Stimulated activated CD4-positive, alpha-beta T cell treated with anti-CD3 and anti-CD28 coated beads, Interleukin-4, amount 100 ng/mL, for 1 hour (primary cell): ENCODE measurements around the gene POLK.
"Not testable (repeated sequence)": the region's sequence is repeated elsewhere in the genome, so short reads cannot be mapped to it uniquely, and the experiment has no call there.

Source experiments
- DNase-seq: peaks from one replicate; pipeline ENCODE4 v3.0.0-alpha.2; 2020

Gene POLK

GRCh38 chr5:75511435-75512382 lies at the start of gene POLK, which contains the start of gene CERT1:
Gene POLK, plus strand, starts transcription at chr5:75511891.
Gene CERT1, minus strand, starts transcription at chr5:75511629. Its CDS starts 422 bp downstream, at chr5:75511207.
- DNase-seq: peak; percentile 92

GRCh38 chr5:75463726-75464125 lies 48.0 kb upstream of the POLK start:
- DNase-seq: no peak

GRCh38 chr5:75465480-75465879 lies 46.2 kb upstream of the POLK start:
- no peak for DNase-seq

- no peak for DNase-seq
These were observed 45.5 kb upstream of the POLK start for GRCh38 chr5:75466006-75466716.

GRCh38 chr5:75468593-75468992 lies 43.1 kb upstream of the POLK start:
- no peak for DNase-seq

GRCh38 chr5:75469017-75469416 lies 42.7 kb upstream of the POLK start:
- no peak for DNase-seq

- DNase-seq: no peak
These were observed 40.5 kb upstream of the POLK start for GRCh38 chr5:75471193-75471592.

GRCh38 chr5:75472973-75473372 lies 38.7 kb upstream of the POLK start:
- DNase-seq: no peak

GRCh38 chr5:75473463-75473862 lies 38.2 kb upstream of the POLK start:
- no peak for DNase-seq

- DNase-seq: no peak
These were observed 36.3 kb upstream of the POLK start for GRCh38 chr5:75475364-75475763.

GRCh38 chr5:75481024-75481423 lies 30.7 kb upstream of the POLK start:
- no peak for DNase-seq

- DNase-seq: no peak
These were observed 29.2 kb upstream of the POLK start for GRCh38 chr5:75482482-75482881.

- no peak for DNase-seq
These were observed 27.1 kb upstream of the POLK start for GRCh38 chr5:75484605-75485004.

- DNase-seq: not testable (repeated sequence)
These were observed 21.8 kb upstream of the POLK start for GRCh38 chr5:75489847-75490246.

- no peak for DNase-seq
These were observed 20.1 kb upstream of the POLK start for GRCh38 chr5:75491621-75492020.

GRCh38 chr5:75496026-75496425 lies 15.7 kb upstream of the POLK start:
- DNase-seq: no peak

- DNase-seq: no peak
These were observed 13.4 kb upstream of the POLK start for GRCh38 chr5:75498208-75498777.

GRCh38 chr5:75498875-75499274 lies 12.8 kb upstream of the POLK start:
- not testable (repeated sequence) for DNase-seq

- DNase-seq: not testable (repeated sequence)
These were observed 6.6 kb upstream of the POLK start for GRCh38 chr5:75505112-75505511.

- DNase-seq: no peak
These were observed 3.9 kb upstream of the POLK start for GRCh38 chr5:75507841-75508240.

GRCh38 chr5:75509546-75509945 lies 2.1 kb upstream of the POLK start:
- DNase-seq: no peak

- no peak for DNase-seq
These were observed 1.7 kb upstream of the POLK start for GRCh38 chr5:75509956-75510355.

GRCh38 chr5:75510417-75510835 lies 1.3 kb upstream of the POLK start:
- DNase-seq: no peak
